ENCODE data around the gene ANXA6.

- TF ChIP-seq ZNF510 (tag by site-specific recombination; IDR thresholded peaks at IDR 0.05; ENCODE audit: insufficient replicate concordance), result no peak
- no peak for TF ChIP-seq ZNF335 (tag by site-specific recombination; conservative IDR thresholded peaks at IDR 0.05)
- TF ChIP-seq CTCF (tag by site-specific recombination; IDR thresholded peaks at IDR 0.05), result no peak
- no peak for TF ChIP-seq BCL11B (tag by site-specific recombination; IDR thresholded peaks at IDR 0.05; ENCODE audit: low read depth)
- no peak for TF ChIP-seq ZNF121 (tag by site-specific recombination; IDR thresholded peaks at IDR 0.05)
- no peak for TF ChIP-seq ZNF560 (tag by site-specific recombination; IDR thresholded peaks at IDR 0.05; ENCODE audit: borderline replicate concordance)
- no peak for TF ChIP-seq TCF7L2 (IDR thresholded peaks at IDR 0.05; ENCODE audit: borderline replicate concordance, low read depth, low read length)
- no peak for TF ChIP-seq ZNF747 (tag by site-specific recombination; IDR thresholded peaks at IDR 0.05)
Observed at GRCh38 chr5:151084363-151084762, 73.2 kb downstream of the ANXA6 start.

Measured in HEK293 (cell line).